ENCODE data around the gene PTPRM.
A peak's percentile ranks its signal among the peaks of the same experiment; 100 is the strongest.

The PTPRM gene

DNA sequence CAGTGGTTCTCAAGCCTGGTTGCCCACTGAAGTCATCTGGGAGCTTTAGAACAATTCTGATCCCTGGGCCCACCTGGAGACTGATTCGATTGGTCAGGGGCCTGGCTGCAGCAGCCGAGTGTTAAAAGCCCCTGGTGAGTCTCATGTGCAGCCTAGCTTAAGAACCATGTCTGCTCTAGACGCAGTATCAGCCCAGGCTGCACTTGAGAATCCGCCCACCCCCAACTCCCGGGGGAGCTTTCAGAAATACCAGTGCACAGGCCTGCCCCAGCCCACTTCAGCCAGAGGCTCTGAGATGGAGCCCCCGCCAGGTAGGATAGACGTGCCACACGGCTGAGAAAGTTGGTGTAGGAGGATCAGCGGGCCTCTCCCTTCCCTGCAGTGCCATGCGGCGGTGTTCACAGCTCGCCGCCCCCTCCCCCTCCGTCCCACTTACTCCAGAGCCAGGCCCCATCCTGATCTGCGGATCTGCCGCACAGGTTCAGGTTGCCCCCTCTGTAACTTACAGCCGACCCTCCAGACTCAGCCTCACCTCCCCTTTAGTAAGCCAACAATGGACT, 833.2 kb downstream of the PTPRM start:
- no peak for DNase-seq (ENCODE audit: low read depth)

DNA sequence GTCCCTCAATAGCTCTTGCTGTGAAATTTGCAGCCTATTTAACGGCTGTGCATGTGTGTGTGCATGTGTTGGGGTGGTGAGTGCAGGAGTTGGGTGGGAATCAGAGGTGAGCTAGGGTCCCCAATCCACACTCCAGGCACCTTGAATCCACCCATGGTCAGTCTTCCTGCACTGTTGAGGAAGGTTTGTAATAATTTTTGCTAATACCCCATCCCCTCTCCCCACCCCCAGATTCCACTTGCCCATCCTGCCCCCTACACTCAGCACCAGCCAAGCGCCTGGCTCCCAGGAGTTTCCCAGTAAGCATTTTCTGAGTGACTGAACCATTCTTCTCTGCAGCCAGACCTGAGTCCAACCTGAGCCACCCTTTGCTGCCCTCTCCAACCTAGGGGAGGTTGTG, 833.7 kb downstream of the PTPRM start:
- no peak for DNase-seq (ENCODE audit: low read depth)

DNA sequence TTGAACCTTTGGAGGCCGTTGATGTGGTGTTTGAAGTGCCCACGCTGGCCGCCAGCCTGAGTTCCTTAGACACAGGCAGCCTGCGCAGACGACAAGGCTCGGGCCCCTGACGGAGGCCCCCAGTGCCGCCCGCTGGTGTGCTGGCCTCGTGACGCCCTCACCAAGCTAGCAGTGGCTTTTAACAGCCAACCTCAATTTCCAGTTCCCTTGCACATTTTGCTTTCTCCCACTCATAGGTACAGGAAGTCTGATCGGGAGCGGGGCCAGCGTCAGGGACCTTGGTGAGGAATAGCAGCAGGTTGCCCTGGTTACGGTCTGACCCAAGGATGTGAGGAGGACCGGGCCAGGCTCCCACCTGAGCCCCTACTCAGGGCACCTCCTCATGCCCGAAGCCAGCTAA, 834.5 kb downstream of the PTPRM start:
- DNase-seq (ENCODE audit: low read depth): no peak

DNA sequence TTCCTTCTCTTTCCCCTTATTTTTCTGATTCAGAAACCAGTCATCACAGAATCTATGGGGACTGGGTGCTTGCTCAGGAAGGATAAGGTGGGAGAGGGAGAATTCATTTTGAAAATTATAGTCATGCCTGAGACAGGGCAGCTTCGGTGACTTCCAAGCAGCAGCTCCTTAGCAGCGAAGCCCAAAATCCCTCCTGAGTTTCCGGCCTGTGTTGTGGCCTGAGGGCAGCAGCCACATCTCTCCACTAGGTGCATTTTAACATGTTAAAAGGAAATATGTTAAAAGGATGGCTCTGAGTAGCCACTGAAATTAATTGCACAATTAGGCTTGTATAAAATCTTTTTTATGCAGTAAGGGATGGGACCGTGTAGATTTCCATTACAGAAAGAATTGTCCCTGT, 835.1 kb downstream of the PTPRM start:
- no peak for DNase-seq (ENCODE audit: low read depth)

DNA sequence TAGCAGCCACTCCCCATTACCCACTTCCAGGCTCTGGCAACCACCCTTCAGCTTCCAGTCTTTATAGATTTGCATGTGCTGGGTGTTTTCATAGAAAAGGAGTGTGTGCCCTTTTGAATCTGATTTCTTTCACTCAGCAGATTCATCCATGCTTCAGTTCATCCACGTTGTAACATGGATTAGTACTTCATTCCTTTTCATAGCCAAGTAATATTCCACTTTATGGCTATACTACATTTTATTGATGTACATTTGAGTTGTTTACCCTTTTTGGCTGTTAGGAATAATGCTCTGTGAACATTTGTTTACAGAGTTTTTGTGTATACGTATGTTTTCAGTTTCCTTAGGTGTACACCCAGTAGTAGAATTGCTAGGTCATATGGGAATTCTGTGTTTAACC, 836.6 kb downstream of the PTPRM start:
- no peak for DNase-seq (ENCODE audit: low read depth)

DNA sequence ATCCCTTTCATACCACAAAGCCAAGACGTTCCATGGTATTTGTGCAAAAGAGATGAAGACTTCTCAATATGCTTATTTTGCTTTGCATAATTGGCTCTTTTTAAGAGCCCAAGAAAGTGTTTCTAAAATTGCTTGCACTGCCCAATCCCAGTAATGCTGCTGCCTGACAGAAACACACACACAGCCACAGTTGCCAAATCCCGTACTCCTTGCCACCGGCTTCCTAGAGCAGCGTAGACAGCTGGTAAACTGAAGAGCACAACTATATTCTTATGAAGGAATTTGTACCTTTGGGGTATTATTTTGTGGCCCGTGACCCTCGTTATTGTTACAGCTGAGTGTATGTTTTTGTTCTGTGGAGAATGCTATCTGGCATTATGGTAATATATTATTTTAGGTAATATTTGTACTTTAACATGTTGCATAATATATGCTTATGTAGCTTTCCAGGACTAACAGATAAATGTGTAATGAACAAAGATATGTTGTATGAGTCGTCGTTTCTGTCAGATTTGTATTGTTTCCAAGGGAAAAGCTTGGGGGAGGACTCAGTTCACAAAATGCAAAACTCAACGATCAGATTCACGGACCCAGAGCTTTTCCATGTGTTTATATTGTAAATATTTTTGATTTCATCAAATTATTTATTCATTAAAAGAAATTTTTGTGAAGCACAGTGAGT, 839.2 kb downstream of the PTPRM start:
- DNase-seq (ENCODE audit: low read depth): no peak

DNA sequence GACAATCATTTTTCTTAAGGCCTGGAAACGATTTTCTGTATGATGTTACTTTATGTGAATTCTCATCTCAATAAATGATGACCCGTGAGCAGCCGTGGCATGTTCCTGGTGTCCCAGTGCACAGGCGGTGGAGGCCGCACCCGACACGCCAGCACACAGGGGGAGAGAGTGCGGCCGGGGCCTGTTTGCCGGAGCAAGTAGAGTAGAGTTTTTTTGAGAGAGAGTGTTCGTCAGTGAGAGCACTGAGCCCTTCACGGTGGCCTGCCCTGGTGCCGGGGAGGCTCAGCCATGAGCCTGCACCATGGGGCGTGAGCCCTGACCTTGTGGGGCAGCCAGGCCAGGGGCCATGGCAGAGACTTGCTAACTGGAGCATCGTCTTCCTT, 839.7 kb downstream of the PTPRM start:
- no peak for DNase-seq (ENCODE audit: low read depth)

DNA sequence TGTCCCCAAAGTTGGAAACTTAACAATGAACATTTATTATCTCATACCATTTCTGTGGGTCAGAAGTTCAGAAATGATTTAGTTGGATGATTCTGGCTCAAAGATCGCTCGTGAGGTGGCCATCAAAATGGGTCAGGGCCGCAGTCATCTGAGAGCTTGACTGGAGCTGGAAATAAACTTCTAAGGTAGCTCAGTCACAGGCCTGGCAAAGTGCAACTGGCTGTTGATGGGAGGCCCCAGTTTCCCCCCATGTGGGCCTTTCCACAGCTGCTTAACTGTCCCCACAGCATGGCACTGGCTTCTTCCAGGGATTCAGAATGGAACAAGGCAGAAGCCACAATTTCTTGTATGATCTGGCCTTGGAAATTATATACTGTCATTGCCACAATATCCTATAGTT, 842.0 kb downstream of the PTPRM start:
- DNase-seq (ENCODE audit: low read depth): no peak

DNA sequence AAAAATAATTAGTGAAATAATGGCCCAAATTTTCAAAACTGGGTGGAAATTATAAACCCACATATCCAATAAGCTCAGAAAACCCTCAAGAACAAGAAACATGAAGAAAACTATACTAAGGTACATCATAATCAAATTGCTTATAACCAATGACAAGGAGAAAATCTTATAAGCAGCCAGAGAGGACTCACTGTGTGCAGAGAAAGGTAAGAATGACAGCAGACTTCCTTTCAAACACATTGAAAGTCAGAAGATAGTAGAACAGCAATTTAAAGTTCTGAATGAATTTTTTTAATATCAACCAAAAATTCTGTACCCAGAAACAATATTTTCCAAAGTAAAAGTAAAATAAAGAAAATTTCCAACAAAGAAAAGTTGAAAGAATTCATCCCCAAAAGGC, 844.4 kb downstream of the PTPRM start:
- DNase-seq (ENCODE audit: low read depth): no peak

DNA sequence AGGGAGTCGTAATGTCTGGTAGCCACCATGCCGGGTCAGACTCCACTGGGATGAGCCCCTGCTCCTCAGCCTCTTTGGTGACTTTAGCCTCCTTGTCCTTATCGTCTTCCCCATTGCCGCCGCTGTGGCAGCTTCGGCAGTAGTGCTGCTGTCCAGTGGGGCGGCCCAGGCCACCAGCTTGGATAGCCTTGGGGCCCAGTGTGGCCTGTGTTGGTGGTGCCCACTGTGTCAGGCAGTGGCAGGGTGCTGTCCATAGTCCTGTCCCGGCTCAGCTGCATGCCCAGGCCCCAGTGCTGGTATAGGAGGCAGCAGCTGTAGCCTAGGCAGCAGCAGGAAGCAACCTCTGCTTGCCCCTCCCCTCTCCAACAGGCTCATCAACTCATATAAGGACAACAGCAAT, 845.0 kb downstream of the PTPRM start:
- DNase-seq (ENCODE audit: low read depth): no peak

DNA sequence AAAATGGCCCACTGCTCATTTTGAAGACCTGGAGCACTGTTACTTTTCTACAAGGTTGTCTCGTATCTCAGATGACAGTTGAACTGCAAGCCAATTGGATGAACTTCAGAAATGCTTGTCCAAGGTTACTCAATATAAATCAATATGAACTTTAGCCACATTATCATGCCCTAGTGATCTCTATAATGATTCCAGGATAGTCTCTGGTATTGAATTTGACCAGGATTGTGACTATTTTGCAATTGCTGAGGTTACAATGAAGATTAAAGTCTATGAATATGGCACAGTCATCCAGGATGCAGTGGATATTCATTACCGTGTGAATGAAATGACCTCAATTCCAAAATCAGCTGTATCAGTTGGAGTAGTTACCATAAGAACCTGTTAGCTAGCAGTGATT, 846.1 kb downstream of the PTPRM start:
- DNase-seq (ENCODE audit: low read depth): no peak

DNA sequence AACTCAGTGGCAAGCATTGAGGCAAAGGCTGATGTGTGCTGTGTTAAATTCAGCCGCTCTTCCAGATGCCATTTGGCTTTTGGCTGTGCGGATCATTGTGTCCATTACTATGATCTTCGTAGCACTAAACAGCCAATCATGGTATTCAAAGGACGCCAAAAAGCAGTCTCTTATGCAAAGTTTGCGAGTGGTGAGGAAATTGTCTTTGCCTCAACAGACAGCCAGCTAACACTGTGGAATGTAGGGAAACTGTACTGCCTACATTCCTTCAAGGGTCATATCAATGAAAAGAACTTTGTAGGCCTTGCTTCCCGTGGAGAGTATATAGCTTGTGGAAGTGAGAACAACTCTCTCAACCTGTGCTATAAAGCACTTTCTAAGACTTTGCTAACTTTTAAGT, 846.6 kb downstream of the PTPRM start:
- DNase-seq (ENCODE audit: low read depth): no peak

DNA sequence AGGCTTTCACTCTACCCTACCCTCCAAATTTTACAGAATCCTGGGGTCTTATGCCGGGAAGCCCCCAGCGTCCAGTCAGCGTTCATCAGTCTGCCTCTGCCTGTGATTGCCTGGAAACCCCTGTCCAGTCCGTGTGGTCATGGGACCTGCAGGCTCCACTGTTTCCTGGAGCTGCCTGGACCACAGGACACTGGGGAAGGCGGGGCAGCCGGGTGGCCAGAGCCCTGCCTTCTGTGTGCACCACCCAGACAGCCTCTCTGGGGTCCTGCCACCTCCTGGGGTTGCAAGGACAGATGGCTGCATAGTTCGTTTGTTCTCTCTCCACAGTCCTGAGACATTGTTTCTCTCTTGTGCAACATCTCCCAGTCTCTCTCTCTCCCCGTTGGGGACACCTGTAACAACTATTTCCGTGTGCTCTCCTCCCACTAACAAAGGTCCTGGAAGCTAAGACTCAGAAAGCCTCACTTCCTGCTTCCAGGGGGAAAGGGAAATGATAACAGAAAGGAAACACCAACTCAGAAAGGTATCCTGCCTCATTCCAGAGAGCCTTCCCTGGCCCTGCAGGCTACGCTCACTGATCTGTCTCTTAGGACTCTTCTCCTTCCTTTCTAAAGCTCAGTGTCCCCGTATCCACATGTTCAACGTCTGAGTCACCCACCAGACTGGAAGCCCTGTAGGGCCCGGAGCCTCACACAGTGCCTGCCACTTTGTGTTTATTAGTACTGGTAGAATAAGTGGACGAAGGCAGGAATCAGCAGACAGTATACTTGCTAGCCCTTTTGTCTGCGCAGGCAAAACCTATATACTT, 849.3 kb downstream of the PTPRM start:
- no peak for DNase-seq (ENCODE audit: low read depth)

DNA sequence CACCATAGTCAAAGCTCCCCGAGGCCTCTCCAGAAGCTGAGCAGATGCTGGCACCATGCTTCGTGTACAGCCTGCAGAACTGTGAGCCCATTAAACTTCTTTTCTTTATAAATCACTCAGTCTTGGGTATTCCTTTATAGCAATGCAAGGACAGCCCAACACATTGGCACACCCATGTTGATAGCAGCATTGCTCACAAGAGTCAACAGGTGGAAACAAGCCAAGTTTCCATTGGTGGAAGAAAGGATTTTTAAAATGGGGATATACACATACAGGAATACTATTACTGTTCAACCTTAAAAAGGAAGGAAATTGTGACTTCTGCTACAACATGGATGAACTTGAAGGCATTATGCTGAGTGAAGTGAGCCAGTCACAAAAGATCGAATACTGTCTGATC, 855.3 kb downstream of the PTPRM start:
- no peak for DNase-seq (ENCODE audit: low read depth)

DNA sequence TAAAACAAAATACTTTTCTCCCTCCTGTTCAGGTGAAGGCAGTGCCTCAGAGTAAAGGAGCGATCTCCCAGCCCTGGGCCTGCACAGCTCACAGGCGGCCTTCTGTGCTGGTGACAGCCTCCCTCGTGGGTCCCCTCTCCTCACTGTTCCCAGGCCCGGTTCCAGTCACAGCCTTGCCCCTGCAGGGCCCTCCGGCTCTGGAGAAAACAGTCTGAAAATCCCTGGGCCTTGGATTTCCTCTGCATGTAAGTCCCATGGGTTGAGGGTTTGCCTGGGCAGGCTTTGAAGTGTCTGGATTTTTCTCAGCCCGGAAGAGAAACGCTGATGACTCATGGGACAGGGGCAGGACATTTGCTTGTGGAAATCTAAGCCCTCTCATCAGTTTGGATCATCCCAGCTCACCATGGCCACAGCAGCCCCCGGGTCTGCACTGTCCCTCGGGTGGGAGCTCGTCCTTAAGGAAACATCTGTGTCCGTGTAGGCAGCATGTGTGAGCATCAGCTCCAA, 856.0 kb downstream of the PTPRM start:
- DNase-seq (ENCODE audit: low read depth): peak; percentile 30

DNA sequence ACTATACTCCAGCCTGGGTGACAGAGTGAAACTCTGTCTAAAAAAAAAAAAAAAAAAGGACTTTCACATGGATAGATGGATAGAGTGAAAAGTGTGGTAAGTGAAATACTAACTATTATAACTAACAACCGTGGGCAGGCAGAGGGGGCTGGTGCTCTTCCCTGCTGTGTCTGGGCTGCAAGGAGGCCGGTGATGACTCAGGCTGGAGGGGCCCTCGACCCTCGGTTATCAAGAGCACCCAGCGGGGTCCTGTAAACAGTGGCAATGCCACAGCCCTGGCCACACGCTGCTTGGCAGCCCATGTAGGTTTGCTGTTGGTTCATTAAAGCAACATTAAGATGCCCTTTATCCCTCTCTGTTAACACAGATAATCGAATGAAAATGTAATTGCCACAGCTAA, 857.4 kb downstream of the PTPRM start:
- DNase-seq (ENCODE audit: low read depth): no peak

DNA sequence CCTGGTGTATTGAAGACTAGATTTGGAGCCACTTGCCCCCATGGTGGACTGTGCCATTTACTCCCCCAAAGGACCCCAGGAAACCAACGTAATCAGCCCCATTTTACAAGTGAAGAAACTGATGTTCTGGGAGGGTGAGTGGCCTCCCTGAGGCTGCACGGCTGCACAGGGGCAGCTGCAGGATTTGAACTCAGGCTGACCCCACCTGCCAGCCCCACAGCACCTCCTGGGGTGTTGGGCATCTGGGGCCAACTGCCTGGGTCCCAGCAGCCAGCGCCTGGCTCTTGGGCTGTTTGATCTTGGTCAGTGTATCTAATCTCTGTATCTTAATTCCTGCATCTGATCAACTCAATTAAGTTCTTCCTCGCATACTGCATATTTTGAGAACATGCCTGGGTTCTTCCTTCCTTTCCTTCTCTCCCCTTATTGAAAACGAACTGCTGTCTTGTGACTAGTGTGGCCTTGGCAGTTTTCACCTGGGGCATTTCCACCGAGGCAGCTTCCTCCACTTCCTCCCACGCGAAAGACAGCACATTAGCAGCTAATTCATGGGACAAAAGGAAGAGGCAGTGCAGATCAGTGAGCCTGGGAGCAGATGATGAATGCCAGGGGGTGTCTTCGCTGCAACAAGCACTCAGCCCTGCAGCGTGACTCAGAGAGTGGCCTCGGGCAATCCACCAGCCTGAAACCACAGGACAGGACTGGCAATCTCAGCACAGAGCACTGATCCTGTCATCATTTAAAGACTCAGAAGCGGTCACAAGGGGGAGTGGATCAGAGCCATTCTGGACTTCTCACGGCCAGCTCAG, 858.0 kb downstream of the PTPRM start:
- peak; percentile 76 for DNase-seq (ENCODE audit: low read depth)

DNA sequence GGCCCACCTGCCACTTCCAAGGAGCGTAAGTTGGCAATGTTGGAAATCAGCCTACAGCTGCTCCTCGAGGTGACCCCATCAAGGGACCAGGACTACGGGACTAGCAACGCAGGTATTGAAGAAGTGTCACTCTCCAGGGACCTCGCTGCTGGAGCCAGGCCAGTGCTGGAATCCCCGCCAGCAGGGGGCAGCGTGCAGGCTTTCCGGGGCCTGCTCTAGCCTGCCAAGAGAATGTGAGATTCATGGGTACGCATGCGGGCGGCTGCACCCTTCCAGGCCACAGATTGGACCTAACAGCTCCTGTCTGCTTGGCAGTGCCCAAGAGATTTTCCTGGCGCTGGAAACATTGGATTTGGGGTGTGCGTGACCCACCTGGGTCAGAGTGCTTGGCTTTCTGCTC, 859.3 kb downstream of the PTPRM start:
- no peak for DNase-seq (ENCODE audit: low read depth)

DNA sequence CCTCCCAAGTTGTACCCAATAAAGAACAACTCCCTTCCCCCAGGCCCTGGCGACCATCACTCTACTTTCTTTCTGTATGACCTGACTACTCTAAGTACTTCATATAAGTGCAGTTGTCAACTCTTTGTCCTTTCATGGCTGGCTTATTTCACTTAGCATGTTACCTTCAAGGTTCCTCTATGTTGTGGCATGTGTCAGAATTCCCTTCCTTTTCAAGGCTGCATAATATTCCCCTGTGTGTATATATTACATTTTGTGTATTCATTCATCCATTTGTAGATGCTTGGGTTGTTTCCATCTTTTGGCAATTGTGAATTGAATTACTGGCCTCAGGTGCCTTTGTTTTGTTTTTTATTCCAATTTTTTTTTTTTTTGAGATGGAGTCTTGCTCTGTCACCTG, 860.2 kb downstream of the PTPRM start:
- no peak for DNase-seq (ENCODE audit: low read depth)

DNA sequence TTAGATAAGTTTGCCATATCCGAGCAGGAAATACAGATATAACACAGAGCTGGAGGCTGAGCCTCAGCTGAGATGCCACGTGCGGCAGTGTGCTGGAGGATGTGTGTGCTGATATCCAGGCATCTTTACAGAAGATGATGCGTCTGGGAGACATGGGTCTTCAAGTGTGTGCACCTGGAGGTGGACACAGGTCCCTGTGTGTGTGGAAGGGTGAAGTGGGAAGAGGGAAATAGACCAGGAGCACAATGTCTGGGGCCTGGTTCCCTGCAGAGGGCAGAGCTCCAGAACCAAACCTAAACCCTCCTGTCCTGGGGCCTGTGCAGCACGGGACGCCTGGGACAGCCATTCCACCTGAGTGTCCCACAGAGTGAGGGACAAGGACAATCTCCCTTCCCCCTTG, 861.8 kb downstream of the PTPRM start:
- DNase-seq (ENCODE audit: low read depth): no peak

DNA sequence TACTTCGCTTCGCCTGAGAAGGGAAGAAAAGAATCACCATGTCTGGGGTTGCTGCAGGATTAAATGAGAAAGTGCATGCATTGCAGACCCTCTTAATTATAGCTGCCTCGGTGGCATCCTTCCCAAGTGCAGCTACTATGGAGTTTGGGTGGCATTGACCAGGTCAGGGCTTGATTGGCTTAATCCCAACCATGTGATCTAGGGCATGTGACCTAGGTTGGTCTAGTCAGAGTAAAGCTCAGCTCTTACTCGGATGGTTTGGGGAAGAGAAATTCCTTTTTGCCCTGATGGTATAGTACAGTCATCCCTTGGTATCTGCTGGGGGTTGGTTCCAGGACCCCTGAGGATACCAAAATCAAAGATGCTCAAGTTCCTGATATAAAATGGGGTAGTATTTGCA, 863.9 kb downstream of the PTPRM start:
- no peak for DNase-seq (ENCODE audit: low read depth)

DNA sequence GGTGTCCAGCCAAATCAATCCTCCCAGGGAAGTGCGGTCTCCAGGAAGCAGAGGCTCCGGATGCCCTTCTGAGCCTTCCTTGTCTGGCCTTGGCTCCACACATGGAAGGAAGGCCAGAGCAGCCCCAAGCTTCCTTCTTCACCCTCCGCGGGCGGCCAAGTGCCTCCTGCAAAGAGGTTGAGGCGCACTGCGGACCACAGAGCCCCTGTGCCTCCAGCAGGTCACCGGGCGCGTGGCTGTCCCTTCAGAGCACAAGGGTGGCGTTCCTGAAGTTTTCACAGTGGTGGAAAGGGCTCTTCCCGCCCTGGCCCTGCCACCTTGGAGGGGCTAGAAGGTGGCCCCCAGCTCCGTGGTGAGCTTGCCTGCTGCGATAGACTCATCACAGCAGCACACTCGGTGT, 866.2 kb downstream of the PTPRM start:
- no peak for DNase-seq (ENCODE audit: low read depth)

DNA sequence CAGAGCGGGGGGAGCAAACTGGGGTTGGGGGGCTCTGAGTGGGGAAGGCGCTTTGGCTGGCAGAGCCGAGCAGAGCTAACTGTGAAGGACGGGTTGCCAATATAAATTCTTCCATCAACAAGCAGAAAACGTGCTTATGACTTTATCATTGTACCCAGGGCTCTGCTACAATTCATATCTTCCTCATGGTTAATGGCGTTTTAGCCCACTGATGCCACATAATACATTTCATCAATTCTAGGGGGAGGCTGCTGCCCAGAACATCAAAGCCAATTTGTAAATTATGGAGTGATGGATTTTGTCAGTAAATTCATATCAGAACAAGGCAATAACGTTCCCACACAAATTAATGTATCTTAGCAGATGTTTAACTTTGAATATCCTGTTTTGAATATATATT, 866.7 kb downstream of the PTPRM start:
- DNase-seq (ENCODE audit: low read depth): no peak

All from fibroblast of gingiva (primary cell).